GM10847 (cell line): ENCODE measurements around the gene S100A8.

ENCODE experiments used
- POLR2A ChIP-seq: IDR thresholded peaks from 2 replicates; pipeline ENCODE4 v1.6.1; 2011; ENCODE audit not compliant: insufficient read length; ENCODE audit errors: extremely low read depth

Gene S100A8

GRCh38 chr1:153359241-153359640 lies 31.6 kb downstream of the S100A8 start:
- no peak for TF ChIP-seq POLR2A

- no peak for TF ChIP-seq POLR2A
Observed at GRCh38 chr1:153358691-153358975, 32.2 kb downstream of the S100A8 start.

GRCh38 chr1:153357853-153358690 lies 32.8 kb downstream of the S100A8 start, which contains the start of gene S100A9:
Gene S100A9 (plus strand): TSS chr1:153357854. CDS start chr1:153358284, 430 bp downstream.
- TF ChIP-seq POLR2A: no peak

GRCh38 chr1:153357076-153357852 lies 33.6 kb downstream of the S100A8 start:
- TF ChIP-seq POLR2A: no peak

- TF ChIP-seq POLR2A: no peak
Observed at GRCh38 chr1:153356392-153357075, 34.3 kb downstream of the S100A8 start.

- no peak for TF ChIP-seq POLR2A
Observed at GRCh38 chr1:153355445-153356071, 35.3 kb downstream of the S100A8 start.

- TF ChIP-seq POLR2A: no peak
Observed at GRCh38 chr1:153354515-153355193, 36.2 kb downstream of the S100A8 start.

- TF ChIP-seq POLR2A: no peak
Observed at GRCh38 chr1:153353226-153353947, 37.5 kb downstream of the S100A8 start.

- TF ChIP-seq POLR2A: no peak
Observed at GRCh38 chr1:153352523-153352922, 38.4 kb downstream of the S100A8 start.

- TF ChIP-seq POLR2A: no peak
Observed at GRCh38 chr1:153350321-153350957, 40.4 kb downstream of the S100A8 start.

GRCh38 chr1:153349363-153350320 lies 41.2 kb downstream of the S100A8 start:
- no peak for TF ChIP-seq POLR2A

- TF ChIP-seq POLR2A: no peak
Observed at GRCh38 chr1:153348511-153349362, 42.1 kb downstream of the S100A8 start, which contains the start of gene PGLYRP4. Gene PGLYRP4 (minus strand): TSS chr1:153348841. CDS start chr1:153347932, 909 bp downstream.
